EH (cell line): ENCODE measurements around the gene MPC1.

ENCODE experiments used
- DNase-seq: peaks from one replicate; pipeline ENCODE4 v3.0.0-alpha.2; 2015; ENCODE audit warnings: low read depth

The MPC1 gene

DNA sequence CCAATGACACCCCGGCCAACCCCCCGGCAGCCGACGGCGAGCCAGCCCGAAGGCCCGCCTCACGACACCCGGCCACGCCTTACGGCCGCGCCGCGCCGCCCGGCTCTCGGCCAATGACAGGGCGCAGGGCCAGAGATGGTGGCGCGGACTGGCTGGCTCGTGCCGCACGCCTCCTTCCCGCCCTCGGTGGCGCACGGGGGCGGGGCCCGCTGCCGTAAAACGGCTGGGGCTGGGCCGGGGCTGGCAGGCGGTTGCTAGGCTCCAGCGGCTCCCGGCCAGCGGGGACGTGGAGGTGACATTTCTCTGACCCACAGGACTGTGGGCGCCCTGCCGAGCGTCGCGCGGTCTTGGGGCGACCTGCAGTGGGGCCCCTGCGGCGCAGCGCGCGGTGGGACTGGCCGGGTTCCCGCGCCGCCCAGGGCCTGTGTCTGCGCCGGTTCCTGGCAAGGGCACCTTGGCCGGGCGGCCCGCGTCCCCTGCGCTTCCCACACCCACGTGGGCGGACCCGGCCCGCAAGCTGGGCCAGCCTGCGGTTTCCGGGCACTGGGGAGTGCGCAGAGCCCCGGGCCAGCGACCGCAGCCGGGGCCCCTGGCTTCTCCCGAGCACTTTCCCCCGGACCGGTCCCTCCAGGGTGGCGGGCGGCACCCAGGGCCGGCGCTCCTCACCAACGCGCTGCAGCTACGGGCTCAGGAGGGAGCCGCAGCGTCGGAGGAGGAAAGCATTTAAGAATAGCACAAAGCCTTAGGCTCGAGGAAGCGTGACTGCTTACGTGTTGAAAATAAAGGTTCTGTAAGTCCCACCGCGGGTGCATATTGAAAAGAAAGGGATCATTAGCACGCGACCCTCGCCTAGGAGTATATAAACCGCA, at the start of gene MPC1:
Gene MPC1 (minus strand): TSS at position 8 of the 869 bp plus-strand sequence. CDS start 64 bp downstream, outside the sequence.
- peak; percentile 95 for DNase-seq

DNA sequence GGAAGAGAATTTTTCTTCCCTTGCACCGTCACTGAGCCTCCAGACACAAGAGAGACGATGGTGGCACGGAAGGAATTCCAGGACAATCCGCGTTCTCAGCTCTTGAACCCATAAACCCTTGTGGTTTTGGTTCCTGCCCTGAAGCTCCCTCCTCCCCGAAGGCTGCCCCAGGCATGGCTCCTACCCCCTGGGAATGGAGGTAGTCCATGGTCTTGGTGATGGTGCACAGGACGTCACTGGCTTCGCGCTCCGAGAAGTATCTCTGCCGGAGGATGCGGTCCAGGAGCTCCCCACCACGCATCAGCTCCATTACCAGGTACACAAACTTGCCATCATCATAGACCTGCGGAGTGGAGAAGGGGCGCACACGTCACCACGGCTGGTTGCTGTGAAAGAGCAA, 47.5 kb upstream of the MPC1 start:
- no peak for DNase-seq

DNA sequence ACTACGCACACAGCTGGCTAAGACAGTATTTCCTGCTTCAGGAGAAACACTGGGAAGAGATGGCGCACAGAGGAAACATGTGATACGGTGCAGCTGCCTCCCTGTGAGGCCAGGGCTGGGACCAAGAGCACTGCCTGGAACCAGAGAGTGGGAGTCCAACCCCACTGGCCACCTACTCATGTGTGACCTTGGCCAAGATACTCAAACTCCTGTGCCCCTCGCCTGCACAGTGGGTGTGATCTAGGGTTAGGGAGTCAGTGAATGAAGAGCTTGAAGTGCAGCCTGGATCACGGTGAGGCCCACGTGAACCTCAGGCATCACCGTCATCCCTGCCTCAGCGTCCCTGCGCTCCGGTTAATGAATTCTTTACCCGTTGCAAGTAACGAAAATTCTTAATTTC, 41.7 kb upstream of the MPC1 start:
- DNase-seq, result no peak

DNA sequence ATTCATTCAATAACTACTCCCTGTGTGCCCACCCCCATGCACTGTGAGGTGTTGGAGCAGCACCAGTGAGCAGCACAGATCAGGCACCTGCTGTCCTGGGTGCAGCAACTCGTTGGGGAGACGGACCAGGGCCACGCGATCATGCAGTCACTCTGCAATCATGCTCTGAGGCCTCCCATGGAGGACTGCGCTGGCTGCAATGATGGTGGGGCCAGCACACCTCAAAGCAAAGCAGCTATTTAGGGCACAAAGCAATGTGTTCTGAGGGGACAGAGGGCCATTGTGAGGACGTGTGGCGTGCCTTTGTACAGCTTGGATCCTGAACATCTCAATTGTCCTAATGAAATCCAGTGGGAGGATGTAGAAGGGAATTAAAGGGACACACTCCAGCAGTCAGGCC, 41.0 kb upstream of the MPC1 start:
- no peak for DNase-seq

DNA sequence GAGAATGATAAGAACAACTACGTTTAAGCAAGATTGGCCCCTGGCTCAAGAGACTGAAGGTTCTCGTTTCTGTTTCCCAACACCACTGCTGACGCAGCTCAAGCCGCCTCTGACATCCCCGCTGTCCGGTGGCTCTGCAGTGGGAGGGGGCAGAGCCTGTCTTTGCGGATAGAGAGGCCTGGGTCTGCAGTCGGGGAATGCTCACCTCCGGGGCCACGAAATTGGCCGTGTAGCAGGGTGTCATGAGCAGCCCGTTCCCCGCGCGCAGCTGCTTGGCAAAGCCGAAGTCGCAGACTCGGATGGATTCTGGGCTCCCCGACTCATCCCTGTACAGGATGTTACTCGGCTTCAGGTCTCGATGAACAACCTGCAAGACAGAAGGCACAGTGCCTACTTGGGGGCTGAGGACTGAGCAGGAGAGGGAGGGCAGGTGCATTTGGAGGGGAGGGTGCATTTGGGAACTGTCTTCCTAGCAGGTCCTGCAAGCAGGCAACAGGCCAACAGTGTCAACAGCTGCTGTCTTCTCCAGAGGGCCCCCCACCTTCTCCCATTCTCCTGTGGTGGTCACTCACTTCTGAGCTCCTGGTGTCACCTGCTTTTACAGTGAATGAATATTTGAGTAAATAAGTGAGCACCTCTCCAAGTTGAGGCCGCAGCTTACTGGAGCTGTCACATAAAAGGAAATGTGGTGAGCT, 40.5 kb upstream of the MPC1 start:
- DNase-seq, result no peak

DNA sequence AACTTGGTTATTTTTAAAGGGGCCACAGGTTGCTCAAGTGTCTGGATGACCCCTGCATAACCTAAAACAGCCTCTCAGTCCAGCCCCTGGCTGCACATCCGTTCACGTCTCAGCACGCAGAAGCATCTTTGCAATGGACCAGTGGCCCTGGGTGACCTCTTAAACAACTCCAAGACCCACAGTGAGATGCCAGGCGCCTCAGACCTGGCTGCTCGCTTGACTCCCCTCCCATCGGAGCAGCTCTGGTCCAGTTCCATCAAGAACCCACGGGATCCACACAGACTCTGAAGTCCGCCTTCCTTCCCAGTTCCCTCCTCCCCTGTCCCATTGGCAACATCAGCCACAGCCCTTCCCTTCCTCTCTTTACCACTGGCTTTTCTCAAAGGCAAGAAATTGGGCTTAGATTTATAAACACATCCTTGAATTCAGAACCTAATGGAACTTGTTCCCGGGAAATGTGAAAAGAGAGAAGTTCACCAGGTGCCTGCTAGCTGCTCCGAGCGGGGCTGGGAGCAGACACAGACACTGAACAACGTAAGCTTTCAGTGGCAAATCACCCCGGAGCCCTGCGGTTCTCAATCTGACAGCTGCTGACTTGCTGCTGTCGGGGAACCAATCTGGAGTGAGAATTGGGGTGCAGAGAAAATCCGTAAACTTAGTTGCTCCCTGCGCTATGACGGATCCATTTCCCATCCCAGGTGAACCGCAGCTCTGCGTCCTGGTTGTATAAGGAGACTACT, 39.6 kb upstream of the MPC1 start:
- DNase-seq, result no peak

DNA sequence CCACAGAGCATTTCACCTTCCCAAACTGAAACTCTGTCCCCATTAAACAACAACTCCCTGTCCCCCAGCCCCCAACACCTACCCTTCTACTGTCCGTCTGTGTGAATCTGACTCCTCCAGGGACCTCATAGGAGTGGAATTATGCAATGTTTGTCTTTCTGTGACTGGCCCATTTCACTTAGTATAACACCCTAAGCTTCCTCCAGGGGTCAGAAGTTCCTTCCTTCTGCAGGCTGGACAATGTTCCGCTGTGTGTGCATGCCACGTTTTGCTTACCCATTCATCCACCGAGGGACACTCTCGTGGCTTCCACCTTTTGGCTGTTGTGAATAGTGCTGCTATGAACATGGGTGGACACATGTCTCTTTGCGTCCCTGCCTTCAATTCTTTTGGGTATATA, 37.6 kb upstream of the MPC1 start:
- DNase-seq, result peak; percentile 56

DNA sequence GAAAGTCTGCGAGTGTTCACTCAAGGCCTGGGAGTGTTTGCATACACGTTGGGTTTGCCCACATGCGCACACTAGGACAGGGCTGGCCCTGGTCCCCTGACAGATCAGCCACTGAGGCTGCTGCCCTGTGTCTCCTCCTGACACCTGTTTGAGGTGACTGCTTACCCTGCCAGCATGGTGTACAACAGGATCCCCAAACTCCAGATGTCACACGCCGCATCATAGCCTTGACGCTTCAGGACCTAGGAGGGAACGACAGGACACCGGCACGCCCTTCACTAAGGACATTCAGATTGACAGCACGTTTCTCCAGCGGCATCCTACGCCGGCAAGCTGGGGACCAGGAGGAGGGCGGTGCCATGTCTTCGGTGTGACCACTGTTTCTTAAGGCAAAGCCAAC, 37.0 kb upstream of the MPC1 start:
- no peak for DNase-seq

DNA sequence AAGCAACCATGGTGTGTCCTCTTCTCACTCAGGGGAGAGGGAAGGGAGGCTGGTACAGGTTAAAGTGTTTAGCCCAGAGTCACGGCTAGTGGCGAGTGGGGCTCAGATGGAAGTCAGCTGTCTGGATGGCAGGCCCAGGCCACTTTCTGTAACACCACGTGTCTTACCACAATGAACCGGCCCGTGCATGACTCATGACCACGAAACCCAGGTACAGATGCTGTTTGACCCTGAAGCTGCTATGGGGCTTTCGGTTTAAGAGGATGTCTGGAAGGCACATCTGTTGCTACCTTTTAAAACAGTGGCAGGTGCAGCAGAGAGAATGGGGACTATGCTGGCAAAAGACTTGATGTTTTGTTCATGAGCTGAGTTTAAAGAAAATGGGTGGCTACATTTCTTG, 36.5 kb upstream of the MPC1 start:
- peak; percentile 13 for DNase-seq

DNA sequence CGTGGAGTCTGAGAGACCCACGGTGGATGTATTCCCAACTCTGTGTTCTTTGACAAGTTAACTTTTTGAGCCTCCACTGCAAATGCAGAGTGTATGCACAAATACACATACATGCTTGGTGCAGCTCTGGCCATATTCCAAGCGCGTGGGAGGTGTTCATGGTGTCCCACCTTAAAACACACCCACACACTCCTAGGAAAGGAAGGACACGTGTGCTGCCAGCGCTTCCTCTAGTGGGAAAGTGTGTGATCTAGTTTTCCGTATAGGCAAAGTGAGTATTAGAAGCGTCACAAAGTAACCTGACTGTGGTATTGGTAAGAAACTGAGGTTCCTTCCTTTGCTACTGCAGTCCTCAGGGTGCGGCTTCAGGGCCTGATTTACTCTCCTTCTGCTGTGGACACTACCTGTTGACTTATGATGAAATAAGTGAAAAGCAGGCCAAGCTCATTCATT, 36.0 kb upstream of the MPC1 start:
- no peak for DNase-seq

DNA sequence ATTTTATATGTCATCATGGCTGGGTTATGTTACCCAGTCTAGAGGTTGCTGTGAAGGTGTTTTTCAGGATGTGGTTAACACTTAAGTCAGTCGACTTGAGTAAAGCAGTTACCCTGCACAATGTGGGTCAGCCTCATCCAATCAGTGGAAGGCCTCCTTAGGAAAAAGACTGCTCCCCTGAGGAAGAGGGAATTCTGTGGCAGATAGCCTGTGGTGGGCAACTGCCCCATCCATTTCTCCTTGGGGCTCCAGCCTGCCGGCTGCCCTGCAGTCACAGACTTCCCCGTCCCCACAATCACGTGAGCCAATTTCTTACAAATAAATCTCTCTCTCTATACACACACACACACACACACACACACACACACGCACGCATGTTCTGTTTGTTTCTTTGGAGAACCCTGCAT, 34.5 kb upstream of the MPC1 start:
- no peak for DNase-seq

DNA sequence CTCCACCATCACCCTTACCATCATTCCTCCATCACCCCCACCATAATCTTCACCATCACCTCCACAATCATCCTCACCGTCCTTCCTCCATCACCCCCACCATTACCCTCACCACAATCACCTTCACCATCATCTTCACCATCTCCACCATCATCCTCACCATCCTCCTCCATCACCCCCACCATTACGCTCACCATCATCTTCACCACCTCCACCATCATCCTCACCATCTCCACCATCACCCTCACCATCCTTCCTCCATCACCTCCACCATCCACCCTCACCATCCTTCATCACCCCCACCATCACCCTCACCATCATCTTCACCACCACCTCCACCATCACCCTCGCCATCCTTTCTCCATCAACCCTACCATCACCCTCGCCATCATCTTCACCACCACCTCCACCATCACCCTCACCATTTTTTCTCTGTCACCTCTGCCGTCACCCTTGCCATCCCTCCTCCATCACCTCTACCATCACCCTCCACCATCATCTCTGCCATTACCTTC, 33.1 kb upstream of the MPC1 start:
- DNase-seq, result no peak

DNA sequence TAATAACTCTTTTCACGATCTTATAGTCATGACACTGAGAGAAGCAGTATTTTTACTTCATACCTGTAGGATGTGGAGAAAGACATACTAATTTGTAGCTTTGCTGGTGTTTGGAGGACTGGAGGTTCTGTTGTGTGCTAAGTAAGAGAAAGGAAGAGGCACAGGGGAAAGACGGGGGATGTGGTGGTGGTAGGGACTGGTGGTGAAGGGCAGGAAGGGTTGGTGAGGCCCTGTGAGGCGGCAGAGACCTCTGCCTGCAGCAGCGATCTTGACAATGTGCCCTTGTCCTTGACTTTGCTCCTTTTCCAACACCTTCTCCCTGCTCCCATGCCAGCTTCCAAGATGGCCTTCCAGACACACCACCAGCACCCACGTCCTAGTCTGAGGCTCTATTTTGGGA, 32.6 kb upstream of the MPC1 start:
- DNase-seq, result no peak

DNA sequence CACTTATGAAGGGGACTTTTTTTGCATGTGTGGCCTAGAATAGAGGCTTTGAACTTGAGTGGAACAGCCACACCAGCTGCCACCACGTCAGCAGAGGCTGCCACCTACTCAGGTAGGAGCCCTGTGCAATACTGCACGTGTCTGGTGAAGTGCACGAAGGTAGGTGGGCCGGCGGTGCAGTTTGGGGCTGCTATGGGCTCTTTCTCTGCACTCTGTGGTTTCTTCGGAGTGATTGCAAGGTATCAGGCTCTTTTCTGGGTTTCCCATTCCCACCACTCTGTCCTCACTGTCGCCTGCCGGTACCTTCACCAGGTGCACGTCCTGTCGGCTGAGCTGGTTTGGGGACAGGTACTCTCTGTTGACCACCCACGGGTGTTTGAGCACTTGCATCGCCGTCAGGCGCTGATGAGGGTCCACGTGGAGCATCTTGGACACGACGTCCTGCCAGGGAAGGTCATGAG, 30.8 kb upstream of the MPC1 start:
- no peak for DNase-seq

DNA sequence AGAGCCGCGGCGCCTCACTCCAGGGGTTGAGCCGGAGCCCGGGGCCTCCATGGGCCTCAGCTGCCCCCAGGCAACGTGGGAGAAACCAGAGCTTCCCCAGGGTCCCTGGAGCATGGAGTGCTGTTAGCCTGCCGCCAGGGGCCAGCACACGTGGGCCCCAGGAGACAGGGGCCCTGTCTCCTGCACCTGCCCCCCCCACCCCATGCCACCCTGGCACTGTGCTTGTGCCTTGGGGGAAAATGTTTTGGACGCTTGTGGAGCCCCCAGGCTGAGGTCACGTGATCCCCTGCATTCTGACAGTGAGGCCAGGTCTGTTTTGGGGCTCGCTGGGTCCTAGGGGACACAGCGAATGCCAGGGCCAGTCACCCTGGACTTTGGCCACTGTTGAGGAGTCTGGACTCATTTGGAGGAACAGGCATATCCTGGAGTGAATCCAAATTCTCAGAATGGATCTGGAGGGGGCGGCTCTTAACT, 30.2 kb upstream of the MPC1 start:
- DNase-seq, result no peak

DNA sequence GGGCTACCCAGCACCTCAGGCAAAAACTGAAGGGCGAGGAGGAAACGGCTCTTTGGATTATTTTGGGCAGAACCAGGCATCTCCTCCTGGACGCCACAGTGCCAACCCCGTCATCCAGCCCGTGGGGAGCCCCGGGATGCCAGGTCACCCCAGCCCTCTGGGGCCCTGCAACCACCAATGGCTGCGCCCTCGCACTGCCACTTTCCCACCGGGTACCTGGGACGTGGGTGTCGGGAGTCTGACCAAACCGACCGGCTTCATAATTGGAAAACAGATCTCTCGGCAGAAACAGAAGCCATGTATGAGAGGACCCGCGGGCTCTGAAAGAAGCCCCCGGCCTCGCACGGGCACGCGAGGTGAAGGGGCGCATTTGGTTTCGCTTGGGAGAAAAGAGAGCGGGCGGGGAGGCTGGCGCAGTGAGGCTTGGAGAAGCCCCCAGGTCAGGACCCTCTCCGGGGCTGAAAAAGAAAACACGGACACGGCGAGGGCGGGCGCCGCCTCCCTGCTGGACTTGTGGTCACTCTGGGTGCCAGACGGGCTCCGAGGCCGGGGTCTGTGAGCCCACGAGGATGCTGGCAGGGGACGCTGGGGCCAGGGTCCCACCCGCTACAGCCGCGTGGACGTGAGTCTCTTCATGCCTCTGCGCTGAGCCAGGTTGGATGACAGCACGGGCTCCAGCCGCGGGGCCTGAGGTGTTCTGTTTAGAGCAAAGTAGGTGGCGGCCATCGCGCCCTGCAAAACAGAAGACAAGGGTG, 29.6 kb upstream of the MPC1 start:
- DNase-seq, result no peak

DNA sequence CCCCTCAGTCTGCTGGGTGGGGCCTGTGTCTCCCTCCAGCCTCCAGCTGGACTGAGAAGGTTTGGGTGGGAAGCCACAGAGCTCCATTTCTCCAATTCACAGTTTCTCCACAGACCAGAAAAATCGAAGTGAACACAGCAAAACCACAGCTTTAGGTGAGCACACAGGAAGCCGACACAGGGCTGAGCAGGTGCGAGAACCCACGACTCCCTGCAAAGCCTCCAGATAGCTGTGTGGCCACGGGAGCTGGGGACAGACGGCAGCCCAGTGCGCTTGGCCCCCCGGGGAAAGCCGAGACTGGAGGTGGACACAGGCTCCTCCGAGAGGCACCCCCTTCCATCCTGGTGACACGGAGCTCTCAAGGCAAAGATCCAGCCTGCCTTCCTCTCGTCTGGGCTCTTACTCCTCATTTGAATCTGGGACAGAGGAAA, 29.0 kb upstream of the MPC1 start:
- DNase-seq, result no peak

DNA sequence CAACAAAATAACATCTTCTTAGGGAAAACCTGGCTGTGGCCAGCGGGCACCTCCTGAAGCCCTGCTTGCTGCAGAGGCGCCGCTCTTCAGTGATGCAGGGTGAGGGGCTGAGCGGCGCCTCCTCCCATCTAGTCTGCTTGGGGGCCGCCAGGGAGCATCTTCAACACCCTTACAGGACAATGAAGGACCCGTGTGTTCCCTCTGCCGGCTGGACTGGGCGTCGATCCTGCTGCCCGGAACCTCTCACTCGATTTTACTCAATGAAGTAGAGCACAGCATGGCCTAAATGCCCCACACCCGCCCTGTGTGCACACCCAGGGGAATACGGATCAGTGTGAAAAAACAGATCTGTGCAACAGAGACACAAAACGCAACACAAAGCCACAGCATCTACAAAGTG, 28.5 kb upstream of the MPC1 start:
- no peak for DNase-seq

DNA sequence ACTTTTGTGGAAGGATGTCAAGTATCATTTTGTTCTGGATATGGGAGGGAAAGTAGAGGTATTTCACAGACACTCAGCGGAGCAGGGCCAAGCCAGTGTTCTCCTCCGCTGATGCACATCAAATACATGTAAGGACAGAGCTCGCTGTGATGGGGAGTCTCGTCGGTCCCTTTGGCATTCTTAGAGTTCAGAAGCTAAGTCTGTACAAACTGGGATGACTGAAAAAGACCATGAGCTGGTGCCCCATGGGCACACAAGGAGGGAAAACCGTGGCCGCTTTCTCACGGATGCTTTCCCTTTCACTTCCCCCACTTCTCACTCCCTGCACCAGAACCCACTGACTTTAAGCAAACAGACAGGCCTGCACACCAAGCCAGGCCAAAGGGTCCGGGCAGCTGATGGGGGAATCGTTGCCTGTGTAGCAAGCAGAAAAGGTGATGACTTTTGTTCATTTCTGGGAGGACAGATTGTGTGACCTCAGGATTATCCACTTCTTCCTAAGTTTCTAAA, 27.7 kb upstream of the MPC1 start:
- no peak for DNase-seq

DNA sequence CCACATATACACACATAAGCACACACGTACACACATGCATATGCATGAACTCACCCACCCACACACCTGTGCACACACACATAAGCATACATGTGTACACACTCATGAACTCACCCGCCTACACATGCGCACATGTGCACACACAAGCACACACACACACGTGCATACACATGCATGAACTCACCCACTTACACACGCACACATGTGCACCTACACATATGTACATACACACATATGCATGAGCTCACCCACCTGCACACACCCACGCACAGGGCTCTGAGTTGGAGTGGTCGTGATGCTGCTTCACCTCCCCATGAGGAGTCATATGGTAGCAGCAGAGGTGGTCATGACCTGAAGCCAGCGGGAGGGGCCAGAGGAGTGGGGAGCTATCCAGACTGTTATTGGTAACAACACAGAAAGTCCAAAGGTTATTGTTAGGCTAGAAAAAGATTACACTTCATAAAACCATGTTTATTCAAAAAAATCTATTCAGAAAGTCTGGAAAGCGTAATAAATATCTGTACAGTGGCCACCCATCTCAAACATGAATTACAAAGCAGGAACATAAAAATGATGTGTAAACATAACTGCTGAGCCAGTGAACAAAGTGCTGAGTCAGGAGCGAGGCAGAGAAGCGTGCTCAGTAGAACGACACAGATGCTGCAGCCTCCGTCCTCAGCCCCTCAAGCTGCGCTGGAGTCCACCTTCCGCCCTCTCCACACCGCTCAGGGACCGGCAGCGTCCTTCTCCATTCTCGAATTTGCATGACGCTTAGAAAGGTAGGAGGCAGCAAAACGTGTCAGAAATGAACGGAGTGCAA, 26.4 kb upstream of the MPC1 start:
- no peak for DNase-seq
